ENCODE measurements around the gene GTF3C2. TPM values are rescaled to one million over a fixed set of nuclear protein-coding genes. Genes with fewer than 3 reads are reported as not detected.

GTF3C2 gene
- total and polyA plus RNA-seq, 2 of the 13 experiments (the other 11 are each of a cell fraction or from before 2014, with no cell fraction given) = 77.5 to 130 TPM

DNA sequence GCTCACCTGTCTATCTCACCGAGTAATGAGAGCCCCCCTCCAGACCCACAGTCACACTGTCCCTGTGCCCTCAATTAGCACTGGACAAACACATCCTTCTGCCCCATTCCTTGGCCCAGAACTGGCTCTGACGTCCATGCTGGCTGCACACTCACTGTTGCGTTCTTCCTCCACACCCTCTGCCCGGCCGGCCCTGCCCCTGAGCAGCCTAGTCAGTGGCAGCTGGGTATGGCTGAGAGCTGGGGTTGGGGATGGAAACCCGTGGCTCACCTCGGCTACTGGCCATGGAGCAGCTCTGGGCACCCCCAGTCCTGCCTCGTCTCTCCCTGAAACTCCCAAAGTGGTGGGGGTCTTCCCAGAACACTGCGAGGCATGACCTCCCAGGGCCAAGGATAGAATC is 41.9 kb downstream of the GTF3C2 start:
- Histone ChIP-seq H3K9ac (ENCODE audit: insufficient read depth, low read depth, low read length) (no peak overlapping the region), H2AFZ (ENCODE audit: low read length) (no peak overlapping the region), H3K27ac (ENCODE audit: extremely low read length, insufficient read depth, low read length) (no peak overlapping the region), H3K27me3 (ENCODE audit: control insufficient read depth in 1 of 2, insufficient read depth in 2 of 2, low read length in 2 of 2) (no peaks in the 10 kb centered on the region), H3K4me3 (replicated peaks in 1 of 3; ENCODE audit: insufficient read depth in 1 of 3, low read depth in 2 of 3, low read length in 3 of 3) (no peak overlapping the region), H3K9me3 (ENCODE audit: low read length) (no peaks in the 10 kb centered on the region), H3K4me2 (ENCODE audit: low read depth, low read length) (no peak overlapping the region), H4K20me1 (ENCODE audit: insufficient read depth, low read length) (no peaks in the 10 kb centered on the region), H3K4me1 (ENCODE audit: insufficient read depth, low read length) (peaks cover 31% of the 10 kb centered on the region), H3K79me2 (ENCODE audit: insufficient read depth, low read length) (no peaks in the 10 kb centered on the region), H3K36me3 (replicated peaks in 1 of 2; ENCODE audit: control insufficient read depth in 1 of 2, insufficient read depth in 2 of 2, low read length in 2 of 2) (peaks cover 0 to 2% of the 10 kb centered on the region in 2 experiments; a peak in 2 of 5 replicates)
- FAIRE-seq (no peak), ATAC-seq (no peak), DNase-seq (ENCODE audit: low spot score) (no peak)
- ChIA-PET CTCF (ENCODE audit: low intra/inter-chr PET ratio, low total read pairs) (no interaction called here), POLR2A (interaction anchor here (1.2 to 1.6 kb wide), 2 partner anchors 12 to 56 kb away, joined by 3 to 6 read pairs; no protein-coding TSS in a partner anchor)
- in situ Hi-C loops (cut with HindIII; ENCODE audit: extremely low pct_ligation_motif_present, low pct_unique_long_range_greater_than_20kb) (no loop called here), intact Hi-C loops (cut with micrococcal nuclease; ENCODE audit: unreplicated experiment) (no loop called here)
- no TSS peak for BruUV-seq (replicated peaks)
- WGBS (ENCODE audit: low lambda C conversion rate) = 89% methylated on average over 8 of the region's 9 CpGs
- peak; percentile 23; the same call in 1 of the 2 replicates for TF ChIP-seq POLR2G (IDR thresholded peaks at IDR 0.05; ENCODE audit: low read depth, low read length)
- TF ChIP-seq TOPORS (CRISPR knock-in tag; IDR thresholded peaks at IDR 0.05) = no peak
- peak; percentile 36 for TF ChIP-seq AGO2 (optimal IDR thresholded peaks at IDR 0.05; ENCODE audit: low read depth, low read length)
- TF ChIP-seq, protein P1, sequence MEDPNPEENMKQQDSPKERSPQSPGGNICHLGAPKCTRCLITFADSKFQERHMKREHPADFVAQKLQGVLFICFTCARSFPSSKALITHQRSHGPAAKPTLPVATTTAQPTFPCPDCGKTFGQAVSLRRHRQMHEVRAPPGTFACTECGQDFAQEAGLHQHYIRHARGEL (CRISPR knock-in tag; IDR thresholded peaks at IDR 0.05) = no peak
- TF ChIP-seq KDM4B (CRISPR knock-in tag; IDR thresholded peaks at IDR 0.05) = no peak
- no peak for TF ChIP-seq MEF2D (CRISPR knock-in tag; IDR thresholded peaks at IDR 0.05)

DNA sequence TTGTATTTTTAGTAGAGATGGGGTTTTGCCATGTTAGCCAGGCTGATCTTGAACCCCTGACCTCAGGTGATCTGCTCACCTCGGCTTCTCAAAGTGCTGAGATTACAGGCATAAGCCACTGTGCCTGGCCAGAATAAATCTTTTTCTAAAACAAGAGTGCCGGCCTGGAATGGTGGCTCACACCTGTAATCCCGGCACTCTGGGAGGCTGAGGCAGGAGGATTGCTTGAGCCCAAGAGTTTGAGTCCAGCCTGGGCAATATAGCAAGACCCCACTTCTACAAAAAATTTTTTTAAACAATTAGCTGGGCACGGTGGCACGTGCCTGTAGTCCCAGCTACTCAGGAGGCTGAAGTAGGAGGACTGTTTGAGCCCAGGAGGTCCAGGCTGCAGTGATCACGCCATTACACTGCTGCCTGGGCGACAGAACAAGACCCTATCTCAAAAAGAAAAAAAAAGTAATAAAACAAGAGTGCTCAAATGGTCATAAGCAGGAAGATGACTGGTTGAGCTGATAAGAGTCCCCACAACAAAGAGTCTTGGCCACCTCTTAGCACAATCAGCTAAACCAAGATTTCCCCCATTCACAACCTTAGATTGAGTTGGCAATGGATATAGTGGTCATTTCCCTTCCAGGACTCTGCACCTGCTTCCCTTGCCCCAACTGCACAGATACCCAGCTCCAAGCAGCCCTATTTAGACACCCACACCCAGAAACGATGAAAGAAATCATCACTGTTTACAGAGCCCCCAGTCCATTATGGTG is 42.5 kb downstream of the GTF3C2 start:
- Histone ChIP-seq H3K27me3 (ENCODE audit: control insufficient read depth in 1 of 2, insufficient read depth in 2 of 2, low read length in 2 of 2) (no peaks in the 10 kb centered on the region), H3K4me2 (ENCODE audit: low read depth, low read length) (no peak overlapping the region), H3K79me2 (ENCODE audit: insufficient read depth, low read length) (no peaks in the 10 kb centered on the region), H3K4me1 (ENCODE audit: insufficient read depth, low read length) (peaks cover 31% of the 10 kb centered on the region), H3K9ac (ENCODE audit: insufficient read depth, low read depth, low read length) (no peak overlapping the region), H2AFZ (ENCODE audit: low read length) (no peak overlapping the region), H3K4me3 (replicated peaks in 1 of 3; ENCODE audit: insufficient read depth in 1 of 3, low read depth in 2 of 3, low read length in 3 of 3) (no peak overlapping the region), H3K9me3 (ENCODE audit: low read length) (no peaks in the 10 kb centered on the region), H3K27ac (ENCODE audit: extremely low read length, insufficient read depth, low read length) (no peak overlapping the region), H4K20me1 (ENCODE audit: insufficient read depth, low read length) (no peaks in the 10 kb centered on the region), H3K36me3 (replicated peaks in 1 of 2; ENCODE audit: control insufficient read depth in 1 of 2, insufficient read depth in 2 of 2, low read length in 2 of 2) (peaks cover 0 to 2% of the 10 kb centered on the region in 2 experiments; a peak in 2 of 5 replicates)
- ATAC-seq = no peak
- WGBS (ENCODE audit: low lambda C conversion rate) = 88% methylated on average over 8 of the region's 8 CpGs
- in situ Hi-C loops (cut with HindIII; ENCODE audit: extremely low pct_ligation_motif_present, low pct_unique_long_range_greater_than_20kb) (no loop called here), intact Hi-C loops (cut with micrococcal nuclease; ENCODE audit: unreplicated experiment) (no loop called here)
- TF ChIP-seq POLR2AphosphoS5 (IDR thresholded peaks at IDR 0.05; ENCODE audit: low read depth, low read length) = 0 out of 2 replicates have a peak, but pooled peaks have one; percentile 13
- TF ChIP-seq ZMYM2 (CRISPR knock-in tag; IDR thresholded peaks at IDR 0.05) = no peak
- TF ChIP-seq ZNF121 (CRISPR knock-in tag; IDR thresholded peaks at IDR 0.05) = peak; percentile 74; the same call in 1 of the 2 replicates
- no peak for FAIRE-seq
- ChIA-PET POLR2A (interaction anchor here (1.2 to 1.6 kb wide), 2 partner anchors 11 to 57 kb away, joined by 3 to 6 read pairs; no protein-coding TSS in a partner anchor), CTCF (ENCODE audit: low intra/inter-chr PET ratio, low total read pairs) (no interaction called here)
- no TSS peak for BruUV-seq (replicated peaks)
- no peak for DNase-seq (ENCODE audit: low spot score)
